Measurements from ENCODE around the gene ATXN1. TPM values are rescaled to one million over a fixed set of nuclear protein-coding genes. Genes with fewer than 3 reads are reported as not detected.
"Not testable (repeated sequence)": the region's sequence is repeated elsewhere in the genome, so short reads cannot be mapped to it uniquely, and the experiment has no call there.

ATXN1 gene
- total RNA-seq, 1 experiment from 2014 or later, result 27.0 TPM

DNA sequence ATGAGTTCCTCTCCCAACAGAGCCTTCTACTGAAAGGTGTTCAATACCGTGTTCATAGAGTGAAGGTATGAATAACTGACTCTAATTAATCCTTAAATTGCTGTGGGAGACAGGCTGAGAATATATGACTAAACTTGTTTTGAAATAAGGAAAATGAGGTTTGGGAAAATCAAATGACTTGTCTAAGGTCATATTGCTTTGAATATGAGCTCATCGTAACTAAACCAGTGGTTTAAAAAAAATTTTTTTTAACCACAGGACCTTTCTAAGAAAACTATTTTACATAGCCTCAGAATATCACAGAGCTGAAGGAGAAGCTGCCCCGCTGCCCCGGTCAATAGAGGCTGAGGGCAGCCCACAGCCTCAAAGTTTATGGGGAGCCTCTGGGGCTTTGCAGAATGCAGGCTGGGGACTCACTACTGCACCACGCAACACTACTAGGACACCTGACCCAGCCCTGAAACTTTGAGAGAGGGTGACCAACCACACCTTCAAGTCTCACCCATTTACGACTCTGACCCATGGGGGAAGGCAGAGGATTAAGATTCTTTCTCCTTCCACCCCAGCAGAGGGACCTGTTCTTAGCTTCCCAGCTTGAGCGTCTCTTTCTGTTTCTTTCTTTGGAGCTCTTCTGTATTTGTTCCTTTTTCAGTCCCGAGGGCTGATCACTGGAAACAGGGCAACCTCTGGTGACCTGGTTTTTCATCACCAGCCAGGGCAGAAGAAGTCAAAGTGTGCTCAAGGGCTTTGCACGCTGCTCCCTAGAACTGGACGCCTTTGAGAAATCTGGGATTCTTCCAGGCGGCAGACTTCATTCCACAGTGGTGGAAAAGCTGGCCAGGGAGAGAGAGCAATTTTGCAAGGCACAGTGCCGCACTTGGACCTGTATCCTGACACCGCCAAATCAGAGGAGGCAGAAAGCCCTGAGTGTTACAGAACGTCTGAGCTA, 220.2 kb downstream of the ATXN1 start:
- Histone ChIP-seq H3K36me3 (ENCODE audit: low read depth, low read length) (no peaks in the 10 kb centered on the region), H3F3A (ENCODE audit: low read length, unreplicated experiment) (no peaks in the 10 kb centered on the region), H3K27ac (ENCODE audit: low read length) (no peak overlapping the region), H3K4me3 (ENCODE audit: low read length) (no peak overlapping the region), H3K9ac (ENCODE audit: low read length) (no peak overlapping the region), H3K4me2 (ENCODE audit: low read length) (no peak overlapping the region), H3K79me2 (ENCODE audit: low read length) (no peaks in the 10 kb centered on the region), H3K9me2 (replicated peaks; ENCODE audit: low read length) (no peaks in the 10 kb centered on the region), H3K27me3 (ENCODE audit: low read length) (no peaks in the 10 kb centered on the region), H2AFZ (ENCODE audit: low read length) (no peak overlapping the region), H3K4me1 (ENCODE audit: insufficient read depth, low read length) (no peaks in the 10 kb centered on the region), H3K9me3 (ENCODE audit: low read length) (no peaks in the 10 kb centered on the region), H4K20me1 (ENCODE audit: low read length) (no peaks in the 10 kb centered on the region)
- TF ChIP-seq EZH2phosphoT487 (IDR thresholded peaks at IDR 0.05; ENCODE audit: borderline replicate concordance, low read length), result no peak
- TF ChIP-seq, protein P1, sequence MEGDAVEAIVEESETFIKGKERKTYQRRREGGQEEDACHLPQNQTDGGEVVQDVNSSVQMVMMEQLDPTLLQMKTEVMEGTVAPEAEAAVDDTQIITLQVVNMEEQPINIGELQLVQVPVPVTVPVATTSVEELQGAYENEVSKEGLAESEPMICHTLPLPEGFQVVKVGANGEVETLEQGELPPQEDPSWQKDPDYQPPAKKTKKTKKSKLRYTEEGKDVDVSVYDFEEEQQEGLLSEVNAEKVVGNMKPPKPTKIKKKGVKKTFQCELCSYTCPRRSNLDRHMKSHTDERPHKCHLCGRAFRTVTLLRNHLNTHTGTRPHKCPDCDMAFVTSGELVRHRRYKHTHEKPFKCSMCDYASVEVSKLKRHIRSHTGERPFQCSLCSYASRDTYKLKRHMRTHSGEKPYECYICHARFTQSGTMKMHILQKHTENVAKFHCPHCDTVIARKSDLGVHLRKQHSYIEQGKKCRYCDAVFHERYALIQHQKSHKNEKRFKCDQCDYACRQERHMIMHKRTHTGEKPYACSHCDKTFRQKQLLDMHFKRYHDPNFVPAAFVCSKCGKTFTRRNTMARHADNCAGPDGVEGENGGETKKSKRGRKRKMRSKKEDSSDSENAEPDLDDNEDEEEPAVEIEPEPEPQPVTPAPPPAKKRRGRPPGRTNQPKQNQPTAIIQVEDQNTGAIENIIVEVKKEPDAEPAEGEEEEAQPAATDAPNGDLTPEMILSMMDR (conservative IDR thresholded peaks at IDR 0.05; ENCODE audit: low read depth, low read length), result no peak
- TF ChIP-seq EZH2 (IDR thresholded peaks at IDR 0.05; ENCODE audit: low read length, unreplicated experiment), result no peak
- ATAC-seq (no peak), DNase-seq (no peak)
- intact Hi-C loops (cut with micrococcal nuclease), result no loop called here
- CTCF ChIA-PET, result no interaction called here
- POLR2A ChIA-PET (ENCODE audit: unreplicated experiment), result no interaction called here
- BruUV-seq (replicated peaks), result no TSS peak

DNA sequence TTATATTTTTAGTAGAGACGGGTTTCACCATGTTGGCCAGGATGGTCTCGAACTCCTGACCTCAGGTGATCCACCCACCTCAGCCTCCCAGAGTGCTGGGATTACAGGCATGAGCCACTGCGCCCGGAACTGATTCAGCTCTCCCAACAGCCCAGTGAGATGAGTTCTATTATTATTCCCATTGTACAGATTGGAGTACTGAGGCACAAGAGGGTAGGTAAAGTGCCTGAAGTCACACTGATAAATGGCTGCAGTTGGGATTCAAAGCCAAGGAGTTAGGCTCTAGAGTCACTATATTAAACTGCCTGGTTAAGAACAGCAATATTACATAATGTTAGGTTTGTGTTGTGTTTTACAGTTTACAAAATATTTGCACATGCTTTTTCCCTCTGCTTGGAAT, 220.9 kb downstream of the ATXN1 start:
- DNase-seq; H3K79me2 ChIP-seq (ENCODE audit: low read length); H3K27me3 ChIP-seq (ENCODE audit: low read length); H3K9me2 ChIP-seq (replicated peaks; ENCODE audit: low read length); H3K4me3 ChIP-seq (ENCODE audit: low read length); H4K20me1 ChIP-seq (ENCODE audit: low read length); ATAC-seq; POLR2A ChIA-PET (ENCODE audit: unreplicated experiment); H3F3A ChIP-seq (ENCODE audit: low read length, unreplicated experiment); H2AFZ ChIP-seq (ENCODE audit: low read length); H3K27ac ChIP-seq (ENCODE audit: low read length); H3K4me1 ChIP-seq (ENCODE audit: insufficient read depth, low read length); H3K9ac ChIP-seq (ENCODE audit: low read length); BruUV-seq (replicated peaks); H3K36me3 ChIP-seq (ENCODE audit: low read depth, low read length); intact Hi-C loops (cut with micrococcal nuclease); CTCF ChIA-PET; H3K4me2 ChIP-seq (ENCODE audit: low read length); H3K9me3 ChIP-seq (ENCODE audit: low read length): not testable (repeated sequence)

DNA sequence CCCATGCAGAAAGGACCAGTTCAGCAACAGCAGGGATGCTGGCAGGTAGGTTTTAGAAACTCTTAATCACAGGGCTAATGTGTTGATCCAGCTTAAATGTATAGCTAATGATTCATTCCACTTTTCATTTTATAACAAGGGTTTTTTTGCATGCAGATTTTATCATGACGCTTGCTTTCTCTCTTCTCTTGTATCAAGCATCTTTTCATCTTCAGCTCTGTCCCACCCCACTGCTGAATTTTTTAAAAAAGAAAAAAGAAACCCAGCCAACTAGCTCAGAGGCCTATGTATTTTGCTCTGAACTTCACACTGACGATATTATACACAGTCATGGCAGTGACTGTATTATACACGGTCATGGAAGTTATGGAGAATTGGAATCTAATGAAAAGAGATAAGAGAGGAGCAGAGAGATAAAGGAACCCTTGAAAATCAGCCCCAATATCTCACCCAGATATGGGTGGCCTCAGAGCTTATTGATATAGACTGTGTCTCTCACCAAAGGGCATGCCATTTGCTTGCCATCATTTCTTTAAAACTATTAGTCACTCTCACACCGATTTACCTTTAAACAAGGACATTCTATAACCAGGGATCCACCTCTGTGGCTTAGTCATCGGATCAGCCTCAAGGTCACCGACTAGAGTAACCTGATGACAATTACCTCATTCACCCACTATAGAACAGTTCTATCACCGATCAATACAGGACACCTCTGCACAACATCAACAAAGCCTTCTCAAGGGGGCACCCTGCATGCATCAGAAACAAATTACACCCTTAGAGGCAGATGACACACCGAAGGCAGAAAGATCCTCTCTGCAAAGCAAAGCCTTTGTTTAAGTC, 222.0 kb downstream of the ATXN1 start:
- POLR2A ChIA-PET (ENCODE audit: unreplicated experiment), result no interaction called here

More for the DNA sequence above, 222.0 kb downstream of the ATXN1 start:
- ATAC-seq (no peak), DNase-seq (no peak)
- intact Hi-C loops (cut with micrococcal nuclease), result no loop called here
- H3K9ac ChIP-seq (ENCODE audit: low read length), result no peak overlapping the region
- no peak overlapping the region for H2AFZ ChIP-seq (ENCODE audit: low read length)
- H3K4me2 ChIP-seq (ENCODE audit: low read length), result no peak overlapping the region
- TF ChIP-seq, protein P1 (conservative IDR thresholded peaks at IDR 0.05; ENCODE audit: low read depth, low read length), result no peak
- no peak for TF ChIP-seq EZH2 (IDR thresholded peaks at IDR 0.05; ENCODE audit: low read length, unreplicated experiment)
- no peak for TF ChIP-seq EZH2phosphoT487 (IDR thresholded peaks at IDR 0.05; ENCODE audit: borderline replicate concordance, low read length)
- H3K79me2 ChIP-seq (ENCODE audit: low read length), result no peaks in the 10 kb centered on the region
- H3K27ac ChIP-seq (ENCODE audit: low read length), result no peak overlapping the region
- CTCF ChIA-PET, result no interaction called here
- BruUV-seq (replicated peaks), result no TSS peak
- no peaks in the 10 kb centered on the region for H4K20me1 ChIP-seq (ENCODE audit: low read length)
- no peaks in the 10 kb centered on the region for H3K27me3 ChIP-seq (ENCODE audit: low read length)
- no peaks in the 10 kb centered on the region for H3K36me3 ChIP-seq (ENCODE audit: low read depth, low read length)
- no peaks in the 10 kb centered on the region for H3K9me2 ChIP-seq (replicated peaks; ENCODE audit: low read length)
- H3K9me3 ChIP-seq (ENCODE audit: low read length), result no peaks in the 10 kb centered on the region
- no peaks in the 10 kb centered on the region for H3F3A ChIP-seq (ENCODE audit: low read length, unreplicated experiment)
- H3K4me1 ChIP-seq (ENCODE audit: insufficient read depth, low read length), result no peaks in the 10 kb centered on the region
- H3K4me3 ChIP-seq (ENCODE audit: low read length), result no peak overlapping the region

Measured in PC-3 (cell line).